ENCODE measurements around the gene KNDC1.

- no peak for TF ChIP-seq SMC3 (IDR thresholded peaks at IDR 0.05; ENCODE audit: low read depth, low read length)
- TF ChIP-seq POLR2A (IDR thresholded peaks at IDR 0.05; ENCODE audit: low read depth, low read length), result no peak
- TF ChIP-seq CTCF (conservative IDR thresholded peaks at IDR 0.05; ENCODE audit: low read depth, low read length), result no peak
- no peak for TF ChIP-seq RFX5 (IDR thresholded peaks at IDR 0.05; ENCODE audit: low read depth, low read length)
- no peak for TF ChIP-seq CEBPB (IDR thresholded peaks at IDR 0.05; ENCODE audit: low read depth, low read length)
Observed at GRCh38 chr10:133191651-133192050, 31.6 kb downstream of the KNDC1 start.
